ENCODE measurements around the gene ANO10.

- TF ChIP-seq CTCF (IDR thresholded peaks at IDR 0.05) (no peak), POLR2A (IDR thresholded peaks at IDR 0.05) (no peak)
These were observed 140.4 kb downstream of the ANO10 start for GRCh38 chr3:43481375-43481774.
